HG02623 (cell line): ENCODE measurements around the gene CRTAC1.

ENCODE experiments used
- ATAC-seq: cut with Tn5 transposase; IDR thresholded peaks from one replicate; pipeline ENCODE4 v1.9.1; 2021; ENCODE audit warnings: moderate library complexity; ENCODE audit not compliant: unreplicated experiment

CRTAC1 gene

GRCh38 chr10:97903128-97904017 is 127.0 kb downstream of the CRTAC1 start:
- ATAC-seq: no peak

- ATAC-seq: no peak
Measured at GRCh38 chr10:97901381-97901780, 129.0 kb downstream of the CRTAC1 start.

GRCh38 chr10:97898429-97898828 is 132.0 kb downstream of the CRTAC1 start:
- ATAC-seq: no peak

GRCh38 chr10:97896756-97897358 is 133.6 kb downstream of the CRTAC1 start:
- ATAC-seq: no peak

- no peak for ATAC-seq
Measured at GRCh38 chr10:97895915-97896314, 134.5 kb downstream of the CRTAC1 start.

GRCh38 chr10:97895084-97895483 is 135.3 kb downstream of the CRTAC1 start:
- no peak for ATAC-seq

GRCh38 chr10:97894092-97894491 is 136.3 kb downstream of the CRTAC1 start:
- no peak for ATAC-seq

- ATAC-seq: no peak
Measured at GRCh38 chr10:97892939-97893338, 137.5 kb downstream of the CRTAC1 start.

GRCh38 chr10:97892506-97892905 is 137.9 kb downstream of the CRTAC1 start:
- ATAC-seq: no peak

- ATAC-seq: no peak
Measured at GRCh38 chr10:97891497-97892167, 138.8 kb downstream of the CRTAC1 start.

- ATAC-seq: no peak
Measured at GRCh38 chr10:97889461-97890265, 140.8 kb downstream of the CRTAC1 start.

- ATAC-seq: no peak
Measured at GRCh38 chr10:97888641-97889262, 141.7 kb downstream of the CRTAC1 start.

- no peak for ATAC-seq
Measured at GRCh38 chr10:97888134-97888533, 142.3 kb downstream of the CRTAC1 start.

- no peak for ATAC-seq
Measured at GRCh38 chr10:97887399-97887798, 143.0 kb downstream of the CRTAC1 start.

GRCh38 chr10:97886286-97886685 is 144.1 kb downstream of the CRTAC1 start:
- no peak for ATAC-seq

- ATAC-seq: no peak
Measured at GRCh38 chr10:97883092-97883485, 147.3 kb downstream of the CRTAC1 start.

- ATAC-seq: no peak
Measured at GRCh38 chr10:97882142-97883091, 148.0 kb downstream of the CRTAC1 start.

- no peak for ATAC-seq
Measured at GRCh38 chr10:97880109-97880508, 150.3 kb downstream of the CRTAC1 start.

- no peak for ATAC-seq
Measured at GRCh38 chr10:97879241-97879640, 151.2 kb downstream of the CRTAC1 start.
